Psoas muscle (tissue), 8 donors: Measurements from ENCODE around the gene CHRNA1. TPM values are rescaled to one million over a fixed set of nuclear protein-coding genes. Genes with fewer than 3 reads are reported as not detected.

Experiments used
- ATAC-seq, 4 donors: fragments of 200-7000 bp; cut with Tn5 transposase; one replicate each; pipeline ENCODE4 v1.9.1; 2020; ENCODE audit warnings: moderate library complexity in 3 of 4, mild to moderate bottlenecking in 2 of 4
- DNase-seq, 2 donors: peaks; one replicate each; pipeline ENCODE4 v3.0.0-alpha.2; 2020
- H3K27ac ChIP-seq: fragments of 200-600 bp; one replicate; pipeline ENCODE4 v1.8.0; 2022
- H3K27me3 ChIP-seq, 3 donors: fragments of 200-600 bp in 1 of 3; one replicate each; pipeline versions ENCODE4 v1.6.1 to v1.8.0; 2013 to 2022; ENCODE audit warnings: low read length in 2 of 3, mild to moderate bottlenecking in 2 of 3, moderate library complexity in 1 of 3; ENCODE audit not compliant: insufficient read depth in 3 of 3
- H3K36me3 ChIP-seq, 2 donors: fragments of 200-600 bp in 1 of 2; one replicate each; pipeline versions ENCODE4 v1.6.1 to v1.8.0; 2013 to 2022; ENCODE audit warnings: low read depth in 1 of 2, mild to moderate bottlenecking in 1 of 2, moderate library complexity in 1 of 2; ENCODE audit not compliant: insufficient read depth in 1 of 2
- H3K4me1 ChIP-seq: fragments of 200-600 bp; one replicate; pipeline ENCODE4 v1.8.0; 2022
- H3K4me3 ChIP-seq: fragments of 200-600 bp; one replicate; pipeline ENCODE4 v1.8.0; 2022; ENCODE audit warnings: mild to moderate bottlenecking
- H3K9me3 ChIP-seq: fragments of 200-600 bp; one replicate; pipeline ENCODE4 v1.8.0; 2022
- CTCF ChIP-seq: fragments of 200-600 bp; IDR thresholded peaks from one replicate; pipeline ENCODE4 v1.8.0; 2022; ENCODE audit warnings: antibody characterized with exemption
- WGBS, 3 donors: extraction: QIAGEN DNeasy Blood & Tissue Kit; methylation state at CpG; one replicate each; pipeline versions ENCODE4 v1.1.6 to v1.1.7; 2013; 5-methylcytosine and 5-hydroxymethylcytosine counted together
- intact Hi-C, 2 donors: fragments of 100-400 bp; cut with DNase I; formaldehyde crosslinking; loops; one replicate each; pipeline versions ENCODE4 v1.11.0 to v1.14.2; 2022
- polyA plus RNA-seq, 3 donors: library from polyadenylated mRNA; stranded (reverse); fragments of 200-250 nt; gene quantifications; one replicate each; pipeline ENCODE4 v1.2.3, GENCODE V29; 2013
- total RNA-seq, 4 donors: library from RNA; stranded (reverse); fragmentation: NEBNext Ultra II Directional in 2 of 4; extraction: Animal tissue kit (Norgen Biotek cat#: 25700) in 2 of 4; gene quantifications; one replicate each; pipeline versions ENCODE4 v1.2.1 to v1.2.4, GENCODE V29; 2021 to 2023
- donor health status: healthy with polysubstance abuse.
- donor health status: DM: no; HTN: no; CAD: no; lungs with moderate emphysema.
- donor health status: Bipolar disorder and iron deficiency.
- donor health status: healthy.
- donor health status: DM: yes; HTN: yes; CAD: no.
- donor health status: DM: no; HTN: no; CAD: no.
- donor health status: DM: no; HTN: no; CAD: no.
- donor health status: DM: yes; HTN: yes; CAD: no.

Gene CHRNA1
- total and polyA plus RNA-seq, 7 donors = 31.7 to 278 (median 123) TPM

GRCh38 chr2:174778085-174778981 lies 14.1 kb upstream of the CHRNA1 start:
- WGBS, 3 donors = 69 to 71% (median 69%) methylated on average over 13 of the region's 13 CpGs
- ATAC-seq = peak in 3 of 4 donors; percentile 20 to 49 (median 24)

GRCh38 chr2:174777347-174778084 lies 13.2 kb upstream of the CHRNA1 start:
- H3K27me3 ChIP-seq = no peaks in the 10 kb centered on the region
- no peak for ATAC-seq
- H3K4me1 ChIP-seq = no peaks in the 10 kb centered on the region
- no peak for TF ChIP-seq CTCF
- no peaks in the 10 kb centered on the region for H3K9me3 ChIP-seq
- WGBS, 3 donors = 76 to 90% (median 79%) methylated on average over 5 of the region's 5 CpGs
- intact Hi-C loops = no loop called here
- H3K27ac ChIP-seq = no peak overlapping the region
- no peaks in the 10 kb centered on the region for H3K36me3 ChIP-seq
- no peak overlapping the region for H3K4me3 ChIP-seq
- no peak for DNase-seq

More at GRCh38 chr2:174778085-174778981, 14.1 kb upstream of the CHRNA1 start:
- Histone ChIP-seq H3K4me1 (no peaks in the 10 kb centered on the region), H3K9me3 (no peaks in the 10 kb centered on the region), H3K27ac (no peak overlapping the region), H3K4me3 (no peak overlapping the region), H3K36me3 (no peaks in the 10 kb centered on the region), H3K27me3 (no peaks in the 10 kb centered on the region)
- peak in 1 of 2 donors; percentile 22 for DNase-seq
- no peak for TF ChIP-seq CTCF
- intact Hi-C loops = no loop called here

- no peak overlapping the region for H3K27ac ChIP-seq
- H3K27me3 ChIP-seq = no peaks in the 10 kb centered on the region
- ATAC-seq (no peak), DNase-seq (no peak)
- no peaks in the 10 kb centered on the region for H3K9me3 ChIP-seq
- H3K4me1 ChIP-seq = peaks cover 5% of the 10 kb centered on the region
- TF ChIP-seq CTCF = no peak
- intact Hi-C loops = no loop called here
- H3K36me3 ChIP-seq = no peaks in the 10 kb centered on the region
- 77 to 91% (median 83%) methylated on average over 3 of the region's 3 CpGs for WGBS, 3 donors
- H3K4me3 ChIP-seq = no peak overlapping the region
Observed at GRCh38 chr2:174776675-174777074, 12.4 kb upstream of the CHRNA1 start.

GRCh38 chr2:174776223-174776622 lies 12.0 kb upstream of the CHRNA1 start:
- WGBS, 3 donors = 84 to 89% (median 88%) methylated on average over 6 of the region's 6 CpGs
- ATAC-seq (no peak), DNase-seq (no peak)
- Histone ChIP-seq H3K27me3 (no peaks in the 10 kb centered on the region), H3K27ac (no peak overlapping the region), H3K9me3 (no peaks in the 10 kb centered on the region), H3K36me3 (no peaks in the 10 kb centered on the region), H3K4me3 (no peak overlapping the region), H3K4me1 (peaks cover 6% of the 10 kb centered on the region)
- no peak for TF ChIP-seq CTCF
- intact Hi-C loops = no loop called here
